ENCODE results near the gene CBX2. TPM values are rescaled to one million over a fixed set of nuclear protein-coding genes. Genes with fewer than 3 reads are reported as not detected.

Gene CBX2
- total and polyA plus RNA-seq, 5 donors from 2014 or later: 0.11 to 0.81 (median 0.17) TPM; not detected in 2

DNA sequence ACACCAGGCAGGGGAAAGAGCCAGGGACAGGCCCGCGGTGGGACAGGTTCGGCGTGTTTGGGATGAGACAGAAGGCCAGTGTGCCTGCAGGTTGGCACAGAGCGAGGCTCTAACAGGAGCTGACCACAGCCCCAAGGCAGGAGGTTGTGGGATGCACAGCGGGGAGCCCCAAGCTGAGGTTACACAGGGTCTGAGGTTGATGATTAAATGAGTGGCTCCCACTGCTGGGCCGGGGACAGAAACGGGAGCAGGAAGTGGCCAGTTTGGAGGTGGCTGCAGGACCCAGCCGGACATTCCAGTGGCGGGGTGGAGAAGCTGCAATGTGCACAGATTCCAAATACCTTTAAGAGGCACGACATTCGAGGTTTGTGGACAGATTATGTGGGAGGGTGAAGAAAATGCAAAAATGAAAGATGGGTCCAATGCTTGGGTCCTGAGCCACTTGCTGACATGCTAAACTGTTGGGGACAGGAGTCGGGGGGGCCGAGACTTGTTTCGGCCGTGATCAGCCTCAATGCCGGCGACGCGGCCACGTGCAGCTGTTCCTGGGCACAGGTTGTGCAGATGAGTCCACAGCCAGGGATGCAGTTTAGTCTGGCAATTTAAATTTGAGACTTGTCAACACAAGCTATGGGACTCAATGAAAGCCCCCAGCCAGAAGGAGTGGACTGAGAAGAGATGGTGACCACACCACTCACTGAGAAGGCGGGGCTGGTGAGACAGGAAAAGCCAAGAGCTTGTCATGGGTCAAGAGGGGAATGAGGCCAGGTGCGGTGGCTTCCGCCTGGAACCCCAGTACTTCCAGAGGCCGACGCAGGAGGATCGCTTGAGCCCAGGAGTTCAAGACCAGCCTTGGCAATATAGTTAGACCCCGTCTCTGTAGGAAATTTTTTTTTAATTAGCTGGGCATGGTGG lies 38.5 kb upstream of the CBX2 start:
- Mint-ChIP-seq H3K4me3 (no peak overlapping the region), H3K9me3 (no peaks in the 10 kb centered on the region), H3K27ac (no peak overlapping the region), H3K36me3 (no peaks in the 10 kb centered on the region), H3K4me1 (peaks cover 0 to 6% (median 0%) of the 10 kb centered on the region in 4 donors), H3K27me3 (peaks cover 23% of the 10 kb centered on the region)
- H3K27me3 ChIP-seq (ENCODE audit: control insufficient read depth, insufficient read depth, low read length): no peaks in the 10 kb centered on the region
- H3K27ac ChIP-seq (ENCODE audit: insufficient read depth, low read length, poor library complexity, severe bottlenecking): no peak overlapping the region
- ATAC-seq (ENCODE audit: low read depth in 2 of 2) (no peak), DNase-seq (no peak)
- H3K4me1 ChIP-seq (ENCODE audit: control insufficient read depth, insufficient read depth, low read length, poor library complexity, severe bottlenecking): peaks cover 8% of the 10 kb centered on the region
- H3K9me3 ChIP-seq (ENCODE audit: control insufficient read depth in 2 of 2, low read length in 2 of 2): no peaks in the 10 kb centered on the region
- no peak overlapping the region for H3K4me3 ChIP-seq (ENCODE audit: low read depth, low read length)
- no peaks in the 10 kb centered on the region for H3K36me3 ChIP-seq (ENCODE audit: control insufficient read depth, insufficient read depth, low read length)

DNA sequence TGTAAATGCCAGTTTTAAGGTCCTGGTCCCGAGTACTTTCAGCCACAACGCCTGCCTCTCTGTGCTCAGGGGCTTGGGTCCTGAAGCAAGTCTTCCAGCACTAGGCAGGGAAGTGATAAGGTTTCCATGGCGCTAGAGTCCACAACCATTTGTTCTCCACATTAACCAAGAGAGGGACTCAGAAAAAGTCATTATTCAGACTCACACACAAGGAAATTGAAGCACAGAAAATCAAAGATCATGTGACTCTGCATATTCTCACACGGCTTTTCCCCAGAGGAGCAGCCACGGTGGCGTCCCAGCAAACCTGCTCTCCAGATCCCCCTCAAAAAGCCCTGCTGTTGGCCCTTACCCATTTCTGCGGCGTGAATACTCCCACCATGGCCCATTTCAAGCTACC lies 37.5 kb upstream of the CBX2 start:
- Mint-ChIP-seq H3K36me3 (no peaks in the 10 kb centered on the region), H3K4me3 (no peak overlapping the region), H3K4me1 (peaks cover 0 to 9% (median under 1%) of the 10 kb centered on the region in 4 donors), H3K9me3 (no peaks in the 10 kb centered on the region), H3K27me3 (peaks cover 25% of the 10 kb centered on the region), H3K27ac (no peak overlapping the region)
- no peaks in the 10 kb centered on the region for H3K27me3 ChIP-seq (ENCODE audit: control insufficient read depth, insufficient read depth, low read length)
- ATAC-seq (ENCODE audit: low read depth in 2 of 2): no peak
- H3K4me3 ChIP-seq (ENCODE audit: low read depth, low read length): no peak overlapping the region
- no peak overlapping the region for H3K27ac ChIP-seq (ENCODE audit: insufficient read depth, low read length, poor library complexity, severe bottlenecking)
- H3K9me3 ChIP-seq (ENCODE audit: control insufficient read depth in 2 of 2, low read length in 2 of 2): no peaks in the 10 kb centered on the region
- no peaks in the 10 kb centered on the region for H3K36me3 ChIP-seq (ENCODE audit: control insufficient read depth, insufficient read depth, low read length)
- H3K4me1 ChIP-seq (ENCODE audit: control insufficient read depth, insufficient read depth, low read length, poor library complexity, severe bottlenecking): peaks cover 8% of the 10 kb centered on the region
- no peak for DNase-seq

DNA sequence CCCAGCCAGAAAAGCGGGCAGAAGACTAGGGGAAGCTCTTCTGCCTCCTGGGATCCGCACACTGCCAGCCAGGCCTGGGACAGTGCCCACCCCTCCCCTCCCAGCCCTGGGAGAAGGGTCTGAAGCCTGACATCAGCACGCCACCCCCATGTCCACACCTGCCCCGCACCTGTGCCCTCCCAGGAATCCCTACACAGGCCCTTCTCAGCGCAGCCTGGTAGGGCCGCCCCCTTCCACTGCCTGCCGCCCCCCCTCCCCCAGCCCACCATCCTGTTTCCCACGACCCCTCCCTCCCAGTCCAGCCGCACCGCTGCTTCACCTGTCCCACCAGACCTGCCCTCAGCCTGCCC lies 36.6 kb upstream of the CBX2 start:
- Mint-ChIP-seq H3K4me1 (peaks cover 0 to 17% (median 4%) of the 10 kb centered on the region in 4 donors), H3K27me3 (peaks cover 33% of the 10 kb centered on the region), H3K27ac (no peak overlapping the region), H3K4me3 (no peak overlapping the region), H3K36me3 (no peaks in the 10 kb centered on the region), H3K9me3 (no peaks in the 10 kb centered on the region)
- Histone ChIP-seq H3K9me3 (ENCODE audit: control insufficient read depth in 2 of 2, low read length in 2 of 2) (no peaks in the 10 kb centered on the region), H3K36me3 (ENCODE audit: control insufficient read depth, insufficient read depth, low read length) (no peaks in the 10 kb centered on the region), H3K27ac (ENCODE audit: insufficient read depth, low read length, poor library complexity, severe bottlenecking) (no peak overlapping the region), H3K4me3 (ENCODE audit: low read depth, low read length) (no peak overlapping the region), H3K27me3 (ENCODE audit: control insufficient read depth, insufficient read depth, low read length) (peaks cover 1% of the 10 kb centered on the region), H3K4me1 (ENCODE audit: control insufficient read depth, insufficient read depth, low read length, poor library complexity, severe bottlenecking) (peaks cover 16% of the 10 kb centered on the region)
- no peak for ATAC-seq (ENCODE audit: low read depth in 2 of 2)
- DNase-seq: no peak

DNA sequence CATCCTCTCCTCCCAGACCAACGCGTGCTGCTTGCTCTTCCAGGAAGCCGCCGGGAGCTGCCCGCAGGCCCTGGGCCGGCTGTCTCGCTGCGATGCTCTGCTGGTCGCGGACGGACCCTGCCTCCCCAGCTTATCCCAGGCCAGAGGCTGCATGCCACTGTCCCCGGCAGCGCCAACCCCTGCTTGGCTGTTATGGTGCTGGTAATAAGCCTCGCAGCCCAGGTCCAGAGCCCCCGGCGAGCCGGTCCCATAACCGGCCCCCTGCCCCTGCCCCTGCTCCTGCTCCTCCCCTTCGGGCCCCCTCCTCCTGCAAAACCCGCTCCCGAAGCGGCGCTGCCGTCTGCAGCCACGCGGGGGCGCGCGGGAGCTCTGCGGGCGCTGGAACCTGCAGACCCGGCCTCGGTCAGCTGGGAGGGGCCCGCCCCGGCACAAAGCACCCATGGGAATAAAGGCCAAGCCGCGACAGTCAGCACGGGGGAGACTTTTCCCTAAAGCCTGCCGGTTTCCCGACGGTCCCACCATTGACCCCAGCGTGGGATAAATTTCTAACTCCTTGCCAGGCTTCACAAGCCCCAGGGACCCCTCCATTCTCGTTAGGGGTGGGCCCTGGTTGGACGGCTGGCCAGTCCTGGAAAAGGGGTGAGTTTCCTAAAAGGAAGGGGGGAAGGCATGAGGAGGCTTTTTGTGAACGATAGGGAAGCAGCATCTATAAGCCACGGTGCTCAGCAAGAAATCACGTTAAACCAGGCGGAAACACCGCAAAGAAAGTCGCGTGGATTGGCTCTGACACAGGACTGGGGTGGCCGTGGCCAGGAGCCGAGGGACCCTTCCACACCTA lies 36.0 kb upstream of the CBX2 start:
- Mint-ChIP-seq H3K36me3 (no peaks in the 10 kb centered on the region), H3K9me3 (no peaks in the 10 kb centered on the region), H3K27ac (peak overlapping the region in 1 of 3 donors; percentile 38), H3K4me1 (peaks cover 0 to 19% (median 7%) of the 10 kb centered on the region in 4 donors), H3K27me3 (peaks cover 37% of the 10 kb centered on the region), H3K4me3 (no peak overlapping the region)
- peaks cover 6% of the 10 kb centered on the region for H3K27me3 ChIP-seq (ENCODE audit: control insufficient read depth, insufficient read depth, low read length)
- ATAC-seq (ENCODE audit: low read depth in 2 of 2) (peak; percentile 44 to 49), DNase-seq (peak; percentile 54 to 68 (median 58))
- no peaks in the 10 kb centered on the region for H3K9me3 ChIP-seq (ENCODE audit: control insufficient read depth in 2 of 2, low read length in 2 of 2)
- H3K36me3 ChIP-seq (ENCODE audit: control insufficient read depth, insufficient read depth, low read length): no peaks in the 10 kb centered on the region
- peaks cover 16% of the 10 kb centered on the region for H3K4me1 ChIP-seq (ENCODE audit: control insufficient read depth, insufficient read depth, low read length, poor library complexity, severe bottlenecking)
- no peak overlapping the region for H3K27ac ChIP-seq (ENCODE audit: insufficient read depth, low read length, poor library complexity, severe bottlenecking)
- H3K4me3 ChIP-seq (ENCODE audit: low read depth, low read length): no peak overlapping the region

DNA sequence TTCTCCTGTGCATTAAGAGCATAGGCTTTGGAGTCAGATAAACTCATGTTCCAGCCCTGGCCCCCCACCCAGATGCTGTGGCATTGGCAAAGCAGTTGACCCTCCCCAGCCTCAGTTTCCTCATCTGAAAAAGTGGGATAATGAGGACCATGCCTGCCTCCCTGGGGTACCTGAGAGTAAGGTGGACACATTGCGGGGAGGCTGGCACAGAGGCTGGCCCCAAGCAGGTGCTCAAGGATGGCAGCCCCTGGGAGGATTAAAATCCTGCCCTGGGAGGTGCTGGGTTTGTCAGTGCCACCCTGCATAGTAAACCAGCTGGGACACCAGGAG lies 35.4 kb upstream of the CBX2 start:
- ATAC-seq (ENCODE audit: low read depth in 2 of 2) (no peak), DNase-seq (no peak)
- no peak overlapping the region for H3K4me3 Mint-ChIP-seq
- H3K9me3 Mint-ChIP-seq: no peaks in the 10 kb centered on the region
- Histone ChIP-seq H3K27ac (ENCODE audit: insufficient read depth, low read length, poor library complexity, severe bottlenecking) (no peak overlapping the region), H3K4me1 (ENCODE audit: control insufficient read depth, insufficient read depth, low read length, poor library complexity, severe bottlenecking) (peaks cover 20% of the 10 kb centered on the region), H3K36me3 (ENCODE audit: control insufficient read depth, insufficient read depth, low read length) (no peaks in the 10 kb centered on the region), H3K9me3 (ENCODE audit: control insufficient read depth in 2 of 2, low read length in 2 of 2) (no peaks in the 10 kb centered on the region), H3K4me3 (ENCODE audit: low read depth, low read length) (no peak overlapping the region), H3K27me3 (ENCODE audit: control insufficient read depth, insufficient read depth, low read length) (peaks cover 8% of the 10 kb centered on the region)
- peaks cover 42% of the 10 kb centered on the region for H3K27me3 Mint-ChIP-seq
- H3K27ac Mint-ChIP-seq: no peak overlapping the region
- peaks cover 0 to 22% (median 8%) of the 10 kb centered on the region in 4 donors for H3K4me1 Mint-ChIP-seq
- no peaks in the 10 kb centered on the region for H3K36me3 Mint-ChIP-seq

DNA sequence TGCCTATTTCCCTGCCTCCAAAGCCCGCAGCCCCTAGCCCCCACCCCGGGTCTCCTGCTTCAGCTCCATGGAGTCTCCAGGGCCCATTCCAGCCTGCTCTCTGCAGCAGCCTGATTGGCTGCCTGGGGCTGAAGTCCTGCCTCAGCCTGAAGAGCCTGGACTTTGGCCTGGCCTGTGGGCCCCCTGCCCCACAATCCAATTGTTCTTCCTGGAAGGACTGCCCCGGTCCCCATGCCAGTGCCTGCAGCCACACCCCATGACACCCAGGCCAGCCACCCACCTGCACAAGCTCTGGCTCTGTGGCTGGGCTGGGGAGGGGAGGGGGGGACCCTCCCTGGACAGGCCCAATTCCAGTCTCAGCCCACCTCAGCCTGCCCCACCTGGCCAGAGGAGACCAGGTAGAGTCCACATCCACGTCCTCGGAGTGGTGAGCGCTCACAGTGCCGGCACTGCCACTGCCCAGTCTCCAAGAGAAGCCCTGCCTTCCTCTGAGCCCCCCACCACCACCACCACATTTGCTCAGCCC lies 34.9 kb upstream of the CBX2 start:
- Histone ChIP-seq H3K4me1 (ENCODE audit: control insufficient read depth, insufficient read depth, low read length, poor library complexity, severe bottlenecking) (peaks cover 24% of the 10 kb centered on the region), H3K27ac (ENCODE audit: insufficient read depth, low read length, poor library complexity, severe bottlenecking) (no peak overlapping the region), H3K9me3 (ENCODE audit: control insufficient read depth in 2 of 2, low read length in 2 of 2) (no peaks in the 10 kb centered on the region), H3K27me3 (ENCODE audit: control insufficient read depth, insufficient read depth, low read length) (peaks cover 8% of the 10 kb centered on the region), H3K4me3 (ENCODE audit: low read depth, low read length) (no peak overlapping the region), H3K36me3 (ENCODE audit: control insufficient read depth, insufficient read depth, low read length) (no peaks in the 10 kb centered on the region)
- no peak overlapping the region for H3K4me3 Mint-ChIP-seq
- peaks cover 47% of the 10 kb centered on the region for H3K27me3 Mint-ChIP-seq
- no peaks in the 10 kb centered on the region for H3K36me3 Mint-ChIP-seq
- ATAC-seq (ENCODE audit: low read depth in 2 of 2) (no peak), DNase-seq (no peak)
- peaks cover 0 to 26% (median 8%) of the 10 kb centered on the region in 4 donors for H3K4me1 Mint-ChIP-seq
- H3K27ac Mint-ChIP-seq: no peak overlapping the region
- H3K9me3 Mint-ChIP-seq: no peaks in the 10 kb centered on the region

DNA sequence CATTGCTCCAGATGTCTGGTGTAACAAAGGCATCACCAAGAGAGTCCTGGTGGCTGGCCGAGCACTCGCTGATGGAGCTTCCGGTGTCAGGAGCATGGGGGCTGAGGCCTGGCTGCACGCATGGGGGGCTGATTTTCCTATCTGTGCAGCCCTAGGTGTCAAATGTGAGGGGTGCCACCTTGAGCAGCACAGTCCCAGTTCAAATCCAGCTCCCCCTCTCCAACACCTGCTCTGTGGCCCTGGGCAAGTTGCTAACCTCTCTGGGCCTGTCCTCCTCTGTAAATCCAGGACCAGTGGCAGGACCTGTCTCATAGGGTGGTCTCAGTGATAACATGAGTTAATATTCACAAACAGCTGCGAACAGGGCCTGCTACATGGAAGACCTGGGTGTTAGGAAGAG lies 34.3 kb upstream of the CBX2 start:
- no peak overlapping the region for H3K4me3 Mint-ChIP-seq

More for the DNA sequence above, 34.3 kb upstream of the CBX2 start:
- Histone ChIP-seq H3K9me3 (ENCODE audit: control insufficient read depth in 2 of 2, low read length in 2 of 2) (no peaks in the 10 kb centered on the region), H3K27me3 (ENCODE audit: control insufficient read depth, insufficient read depth, low read length) (peaks cover 10% of the 10 kb centered on the region), H3K36me3 (ENCODE audit: control insufficient read depth, insufficient read depth, low read length) (no peaks in the 10 kb centered on the region), H3K27ac (ENCODE audit: insufficient read depth, low read length, poor library complexity, severe bottlenecking) (no peak overlapping the region), H3K4me1 (ENCODE audit: control insufficient read depth, insufficient read depth, low read length, poor library complexity, severe bottlenecking) (peaks cover 27% of the 10 kb centered on the region), H3K4me3 (ENCODE audit: low read depth, low read length) (no peak overlapping the region)
- Mint-ChIP-seq H3K27me3 (peaks cover 48% of the 10 kb centered on the region), H3K9me3 (no peaks in the 10 kb centered on the region), H3K4me1 (peaks cover 0 to 26% (median 8%) of the 10 kb centered on the region in 4 donors), H3K27ac (no peak overlapping the region), H3K36me3 (no peaks in the 10 kb centered on the region)
- DNase-seq (no peak), ATAC-seq (ENCODE audit: low read depth in 2 of 2) (no peak)
